Endothelial cell of umbilical vein (primary cell): ENCODE measurements around the gene CEMIP. TPM values are rescaled to one million over a fixed set of nuclear protein-coding genes. Genes with fewer than 3 reads are reported as not detected.

Experiments
- BruUV-seq: library from RNA; stranded (reverse); fragments of 400-500 nt; replicated peaks from 2 replicates; lab custom pipeline; 2021; lab: Mats Ljungman, UMichigan
- CTCF ChIA-PET: fragments of 300-600, 350-600 bp; sonication (Branson Sonifier 250); formaldehyde crosslinking; loops from one replicate; lab custom pipeline; 2021; ENCODE audit warnings: antibody characterized with exemption, inconsistent platforms; lab: Charles Lee
- POLR2A ChIA-PET: fragments of 300-600, 350-600 bp; sonication (Branson Sonifier 250); formaldehyde crosslinking; loops from one replicate; lab custom pipeline; 2021; ENCODE audit warnings: antibody characterized with exemption, inconsistent platforms; lab: Charles Lee
- DNase-seq: peaks from one replicate; pipeline ENCODE4 v3.0.0-alpha.2; 2011; ENCODE audit warnings: low read depth, low spot score
- FAIRE-seq: peaks from 2 replicates; lab custom pipeline; 2011; peaks lifted over from hg19 to GRCh38; lab: Jason Lieb, UNC
- H2AFZ ChIP-seq: 2 replicates; pipeline ENCODE4 v1.6.0; 2012; ENCODE audit warnings: low read depth, low read length, control low read depth, inconsistent platforms
- H3K27ac ChIP-seq: 2 replicates; pipeline ENCODE4 v1.5.1; 2011; ENCODE audit warnings: low read depth, mild to moderate bottlenecking, control low read depth, low read length, moderate library complexity; ENCODE audit not compliant: insufficient read depth
- H3K27me3 ChIP-seq, 2 experiments: 2 replicates each; pipeline versions ENCODE4 v1.6.0 to v1.6.1; 2011; ENCODE audit warnings: low read length in 2 of 2, mixed read lengths in 1 of 2; ENCODE audit not compliant: control insufficient read depth in 2 of 2, insufficient read depth in 2 of 2
- H3K36me3 ChIP-seq, 2 experiments: 2 replicates in 1 of 2; 3 replicates in 1 of 2; pipeline ENCODE4 v1.5.1; 2011; ENCODE audit warnings: low read length in 2 of 2, mild to moderate bottlenecking in 1 of 2, moderate library complexity in 1 of 2; ENCODE audit not compliant: control insufficient read depth in 2 of 2, insufficient read depth in 2 of 2; ENCODE audit errors: extremely low read depth in 1 of 2
- H3K4me1 ChIP-seq: 3 replicates; pipeline ENCODE4 v1.5.1; 2011; ENCODE audit warnings: mild to moderate bottlenecking, low read length; ENCODE audit not compliant: control insufficient read depth, insufficient read depth; ENCODE audit errors: extremely low read depth
- H3K4me2 ChIP-seq: 2 replicates; pipeline ENCODE4 v1.6.1; 2011; ENCODE audit warnings: low read length, control low read depth, mixed read lengths; ENCODE audit not compliant: insufficient read depth
- H3K4me3 ChIP-seq, 3 experiments: fragments of 200-600 bp in 1 of 3; sonication (generic), shearing (Covaris generic) in 1 of 3; replicated peaks in 1 of 3; 2 replicates each; pipeline ENCODE4 v1.5.1; 2011 to 2016; ENCODE audit warnings: control low read depth in 3 of 3, low read length in 3 of 3, mild to moderate bottlenecking in 2 of 3, inconsistent platforms in 1 of 3, low read depth in 1 of 3, moderate library complexity in 1 of 3; ENCODE audit not compliant: insufficient read depth in 1 of 3
- H3K79me2 ChIP-seq: 2 replicates; pipeline ENCODE4 v1.6.0; 2012; ENCODE audit warnings: low read length, inconsistent platforms; ENCODE audit not compliant: control insufficient read depth, insufficient read depth
- H3K9ac ChIP-seq: replicated peaks from 2 replicates; pipeline ENCODE3; 2011; ENCODE audit warnings: low read length, control low read depth; ENCODE audit not compliant: insufficient read depth; ENCODE audit errors: extremely low read depth
- H3K9me1 ChIP-seq: replicated peaks from 3 replicates; pipeline ENCODE4 v1.6.0; 2011; ENCODE audit warnings: mild to moderate bottlenecking, low read length; ENCODE audit not compliant: control insufficient read depth, insufficient read depth; ENCODE audit errors: extremely low read depth
- H3K9me3 ChIP-seq: replicated peaks from 2 replicates; pipeline ENCODE4 v1.5.1; 2012; ENCODE audit warnings: low read length, inconsistent platforms; ENCODE audit not compliant: control insufficient read depth, insufficient read depth
- H4K20me1 ChIP-seq: replicated peaks from 2 replicates; pipeline ENCODE3; 2011; ENCODE audit warnings: mild to moderate bottlenecking, low read length; ENCODE audit not compliant: control insufficient read depth, insufficient read depth; ENCODE audit errors: extremely low read depth
- EZH2 ChIP-seq: IDR thresholded peaks from 2 replicates; pipeline ENCODE4 v1.6.1; 2012; ENCODE audit warnings: borderline replicate concordance, low read depth, mild to moderate bottlenecking, moderate library complexity, low read length, inconsistent platforms; ENCODE audit not compliant: severe bottlenecking
- FOS ChIP-seq: IDR thresholded peaks from 2 replicates; pipeline ENCODE4 v1.6.1; 2011; ENCODE audit warnings: mild to moderate bottlenecking, low read length, moderate library complexity, borderline replicate concordance; ENCODE audit not compliant: insufficient read depth
- GATA2 ChIP-seq: IDR thresholded peaks from 2 replicates; pipeline ENCODE4 v1.7.0; 2011; ENCODE audit warnings: low read depth, mild to moderate bottlenecking, moderate library complexity, mixed read lengths, low read length; ENCODE audit not compliant: insufficient read length, insufficient read depth
- JUN ChIP-seq: IDR thresholded peaks from 2 replicates; pipeline ENCODE4 v1.6.1; 2011; ENCODE audit warnings: borderline replicate concordance, low read depth; ENCODE audit not compliant: insufficient read length, insufficient read depth
- MAX ChIP-seq: IDR thresholded peaks from 2 replicates; pipeline ENCODE4 v1.6.1; 2011; ENCODE audit not compliant: insufficient read depth, insufficient read length
- POLR2A ChIP-seq: IDR thresholded peaks from 2 replicates; pipeline ENCODE4 v1.6.1; 2012; ENCODE audit warnings: low read depth, mild to moderate bottlenecking, control low read depth, low read length
- POLR2AphosphoS5 ChIP-seq: IDR thresholded peaks from 2 replicates; pipeline ENCODE4 v1.6.1; 2012; ENCODE audit warnings: low read depth, mild to moderate bottlenecking, control low read depth, low read length, moderate library complexity; ENCODE audit not compliant: insufficient read depth
- dilution Hi-C: fragments of 300-500 bp; cut with MboI; formaldehyde crosslinking; loops from one replicate; pipeline ENCODE4 v1.15.0; 2019; ENCODE audit warnings: low sequenced_read_pairs; ENCODE audit not compliant: extremely low pct_ligation_motif_present
- intact Hi-C: fragments of 100-400 bp; cut with micrococcal nuclease; formaldehyde crosslinking; loops from one replicate; pipeline ENCODE4 v1.10.0; 2022
- polyA plus RNA-seq, 4 experiments: library from polyadenylated mRNA; depleted of rRNA in 3 of 4; stranded (reverse) in 3 of 4; unstranded in 1 of 4; fragments of >200 nt; gene quantifications; 2 replicates each; pipeline versions ENCODE4 v1.2.1 to v1.2.3, GENCODE V29; 2011 to 2012; ENCODE audit warnings: missing spikeins in 1 of 4
- total RNA-seq: library from RNA; stranded (reverse); gene quantifications from 2 replicates; pipeline ENCODE4 v1.2.3, GENCODE V29; 2021
- TF ChIP-seq, protein P1 (sequence below), 2 donors: IDR thresholded peaks; 1 replicate in 1 of 2; 2 replicates in 1 of 2; pipeline ENCODE4 v1.5.1; 2011; ENCODE audit warnings: low read length in 2 of 2, mild to moderate bottlenecking in 2 of 2, moderate library complexity in 2 of 2, control low read depth in 1 of 2, inconsistent platforms in 1 of 2, low read depth in 1 of 2; ENCODE audit not compliant: insufficient read depth in 1 of 2; ENCODE audit errors: extremely low read depth in 1 of 2

The CEMIP gene
- total and polyA plus RNA-seq, 2 donors (not counting 3 experiments of a cell fraction or from before 2014, with no cell fraction given), result 0.01 TPM; not detected in 1

DNA sequence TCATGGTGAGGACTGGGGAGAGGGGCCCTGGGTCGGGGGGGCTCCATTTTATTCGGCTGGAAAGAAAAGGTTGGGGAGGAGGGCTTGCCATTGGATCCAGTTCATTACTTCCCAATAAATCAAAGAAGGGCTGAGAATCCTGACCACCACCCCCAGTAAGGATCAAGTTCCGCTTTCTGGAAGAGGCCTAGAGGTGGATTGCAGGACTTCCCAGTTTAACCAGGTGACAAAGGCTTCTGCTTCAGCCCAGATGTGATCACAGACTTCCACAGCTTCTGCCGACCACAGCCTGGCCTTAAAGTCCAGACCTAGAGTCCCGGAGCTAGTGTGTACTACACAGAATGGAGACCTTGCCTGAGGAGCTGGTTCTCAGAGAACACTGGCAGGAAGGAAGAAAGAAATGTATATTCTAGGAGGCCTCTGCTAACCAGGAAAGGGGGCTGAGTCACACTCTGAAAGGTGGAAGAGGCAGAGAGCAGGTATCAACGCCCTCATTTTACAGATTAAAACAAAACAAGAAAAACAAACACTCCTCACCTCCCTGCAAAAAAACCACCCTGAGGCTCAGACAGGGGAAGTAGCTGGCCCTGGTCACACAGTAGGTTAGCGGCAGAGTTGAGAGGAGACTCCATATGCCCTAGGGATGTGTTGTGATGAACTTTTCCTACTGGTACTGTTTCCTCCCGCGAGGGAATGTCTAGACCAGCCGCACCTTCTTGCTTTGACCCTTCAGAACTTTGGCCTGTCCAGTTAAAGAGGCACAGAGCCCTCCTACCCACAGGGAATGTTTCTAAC is 1.1 kb upstream of the CEMIP start:
- FAIRE-seq (peak; percentile 33), DNase-seq (no peak)
- H3K9me1 ChIP-seq, result no peaks in the 10 kb centered on the region
- TF ChIP-seq GATA2, result no peak
- no peak for TF ChIP-seq MAX
- TF ChIP-seq POLR2A, result no peak
- no peak for TF ChIP-seq EZH2
- peak; percentile 27 for TF ChIP-seq FOS
- TF ChIP-seq JUN, result no peak
- TF ChIP-seq, protein P1, sequence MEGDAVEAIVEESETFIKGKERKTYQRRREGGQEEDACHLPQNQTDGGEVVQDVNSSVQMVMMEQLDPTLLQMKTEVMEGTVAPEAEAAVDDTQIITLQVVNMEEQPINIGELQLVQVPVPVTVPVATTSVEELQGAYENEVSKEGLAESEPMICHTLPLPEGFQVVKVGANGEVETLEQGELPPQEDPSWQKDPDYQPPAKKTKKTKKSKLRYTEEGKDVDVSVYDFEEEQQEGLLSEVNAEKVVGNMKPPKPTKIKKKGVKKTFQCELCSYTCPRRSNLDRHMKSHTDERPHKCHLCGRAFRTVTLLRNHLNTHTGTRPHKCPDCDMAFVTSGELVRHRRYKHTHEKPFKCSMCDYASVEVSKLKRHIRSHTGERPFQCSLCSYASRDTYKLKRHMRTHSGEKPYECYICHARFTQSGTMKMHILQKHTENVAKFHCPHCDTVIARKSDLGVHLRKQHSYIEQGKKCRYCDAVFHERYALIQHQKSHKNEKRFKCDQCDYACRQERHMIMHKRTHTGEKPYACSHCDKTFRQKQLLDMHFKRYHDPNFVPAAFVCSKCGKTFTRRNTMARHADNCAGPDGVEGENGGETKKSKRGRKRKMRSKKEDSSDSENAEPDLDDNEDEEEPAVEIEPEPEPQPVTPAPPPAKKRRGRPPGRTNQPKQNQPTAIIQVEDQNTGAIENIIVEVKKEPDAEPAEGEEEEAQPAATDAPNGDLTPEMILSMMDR (IDR thresholded peaks at IDR 0.05; ENCODE audit: extremely low read depth in 1 of 2, insufficient read depth in 1 of 2, low read depth in 1 of 2, low read length in 2 of 2), result no peak
- TF ChIP-seq POLR2AphosphoS5, result no peak
- H2AFZ ChIP-seq, result no peak overlapping the region
- H3K4me3 ChIP-seq, result no peak overlapping the region
- H3K36me3 ChIP-seq, result no peaks in the 10 kb centered on the region
- POLR2A ChIA-PET, result no interaction called here
- H3K4me1 ChIP-seq, result peaks cover 18% of the 10 kb centered on the region
- no peak overlapping the region for H3K27ac ChIP-seq
- H3K27me3 ChIP-seq, result peaks cover 17% of the 10 kb centered on the region in 2 experiments
- H3K79me2 ChIP-seq, result no peaks in the 10 kb centered on the region
- H3K9me3 ChIP-seq, result no peaks in the 10 kb centered on the region
- no peaks in the 10 kb centered on the region for H4K20me1 ChIP-seq
- no peak overlapping the region for H3K4me2 ChIP-seq
- intact Hi-C loops, result loop anchor here (2.0 to 5.0 kb wide), 2 partner anchors 191 to 359 kb away; no protein-coding TSS in a partner anchor
- CTCF ChIA-PET, result interaction anchor here (0.8 to 7.5 kb wide), 15 partner anchors 9 to 488 kb away, joined by 3 to 828 read pairs (median 40); partner anchors contain the start of gene ABHD17C
- BruUV-seq, result no TSS peak
- H3K9ac ChIP-seq, result no peak overlapping the region
- dilution Hi-C loops, result no loop called here
